ENCODE data around the gene TRIM22.

- TF ChIP-seq EZH2 (IDR thresholded peaks at IDR 0.05), result no peak
- no peak for TF ChIP-seq POLR2AphosphoS5 (IDR thresholded peaks at IDR 0.05; ENCODE audit: borderline replicate concordance, low read depth, low read length)
These were observed 6.0 kb downstream of the TRIM22 start for GRCh38 chr11:5695580-5695979.
